A673 (cell line): ENCODE results near the gene KCNN1. TPM values are rescaled to one million over a fixed set of nuclear protein-coding genes. Genes with fewer than 3 reads are reported as not detected.

Experiments
- BruUV-seq: library from RNA; stranded (reverse); fragments of 400-500 nt; replicated peaks from 2 replicates; lab custom pipeline; 2021; lab: Mats Ljungman, UMichigan
- CTCF ChIA-PET: fragments of 300-600 bp; sonication (Branson Sonifier 250); formaldehyde crosslinking; loops from one replicate; lab custom pipeline; 2022; ENCODE audit warnings: antibody characterized with exemption; lab: Charles Lee
- POLR2A ChIA-PET: fragments of 300-600 bp; sonication (Branson Sonifier 250); formaldehyde crosslinking; loops from one replicate; lab custom pipeline; 2022; ENCODE audit warnings: antibody characterized with exemption; ENCODE audit not compliant: low non-redundant PET; lab: Charles Lee
- DNase-seq: peaks from one replicate; pipeline ENCODE4 v3.0.0-alpha.2; 2015; ENCODE audit warnings: low spot score
- H3K27ac ChIP-seq: fragments of 200-600 bp; sonication (generic); 2 replicates; pipeline ENCODE4 v1.5.1; 2016; ENCODE audit warnings: mixed run types, low read depth, mild to moderate bottlenecking, mixed read lengths, antibody characterized with exemption, low read length; ENCODE audit not compliant: poor library complexity, severe bottlenecking
- H3K27me3 ChIP-seq: fragments of 200-600 bp; sonication (generic); replicated peaks from 2 replicates; pipeline ENCODE4 v1.6.1; 2017; ENCODE audit warnings: mixed run types, low read depth, mild to moderate bottlenecking, mixed read lengths, antibody characterized with exemption, low read length; ENCODE audit not compliant: insufficient read depth, poor library complexity
- H3K36me3 ChIP-seq: fragments of 200-600 bp; sonication (generic); 2 replicates; pipeline ENCODE4 v1.6.1; 2016; ENCODE audit warnings: mixed run types, mild to moderate bottlenecking, mixed read lengths, antibody characterized with exemption, low read length; ENCODE audit not compliant: insufficient read depth, poor library complexity, severe bottlenecking
- H3K4me1 ChIP-seq: fragments of 200-600 bp; sonication (generic); 2 replicates; pipeline ENCODE4 v1.6.1; 2017; ENCODE audit warnings: mixed run types, mild to moderate bottlenecking, mixed read lengths, antibody characterized with exemption, low read length; ENCODE audit not compliant: insufficient read depth, poor library complexity, severe bottlenecking
- H3K4me3 ChIP-seq: fragments of 200-600 bp; sonication (generic); 2 replicates; pipeline ENCODE4 v1.5.1; 2016; ENCODE audit warnings: low read depth, mixed run types, mild to moderate bottlenecking, mixed read lengths, low read length; ENCODE audit not compliant: poor library complexity, severe bottlenecking
- H3K9me3 ChIP-seq: fragments of 200-600 bp; sonication (generic); 2 replicates; pipeline ENCODE4 v1.6.1; 2016; ENCODE audit warnings: mixed run types, low read depth, mild to moderate bottlenecking, mixed read lengths, antibody characterized with exemption, low read length; ENCODE audit not compliant: poor library complexity, severe bottlenecking
- EZH2 ChIP-seq: fragments of 200-600 bp; sonication (generic); IDR thresholded peaks from 2 replicates; pipeline ENCODE4 v1.6.1; 2017; ENCODE audit warnings: borderline replicate concordance, low read depth, mild to moderate bottlenecking, mixed read lengths, antibody characterized with exemption, low read length; ENCODE audit not compliant: poor library complexity, severe bottlenecking
- intact Hi-C: fragments of 100-400 bp; cut with micrococcal nuclease; formaldehyde crosslinking; loops from one replicate; pipeline ENCODE4 v1.10.0; 2022; ENCODE audit not compliant: unreplicated experiment
- total RNA-seq: library from RNA; stranded (reverse); gene quantifications from 2 replicates; pipeline ENCODE4 v1.2.3, GENCODE V29; 2021
- TF ChIP-seq, protein P1 (sequence below): fragments of 300-800, 200-600 bp; sonication (generic); conservative IDR thresholded peaks from 2 replicates; pipeline ENCODE4 v1.5.1; 2017; ENCODE audit warnings: low read depth, mild to moderate bottlenecking, antibody characterized with exemption, low read length, moderate library complexity, mixed read lengths

Gene KCNN1
- total RNA-seq, 1 experiment from 2014 or later = 81.2 TPM

- H3K9me3 ChIP-seq = no peaks in the 10 kb centered on the region
- BruUV-seq = no TSS peak
- no peaks in the 10 kb centered on the region for H3K36me3 ChIP-seq
- H3K27me3 ChIP-seq = no peaks in the 10 kb centered on the region
- DNase-seq = no peak
- no peak overlapping the region for H3K27ac ChIP-seq
- ChIA-PET CTCF (interaction anchor here (0.9 to 1.4 kb wide), 5 partner anchors 61 to 537 kb away, joined by 3 to 55 read pairs (median 5); partner anchors contain the start of genes RPL18A and SLC5A5), POLR2A (no interaction called here)
- intact Hi-C loops = loop anchor here (1.0 to 5.0 kb wide), 3 partner anchors 59 to 127 kb away; partner anchors contain the start of genes RPL18A and SLC5A5
- H3K4me3 ChIP-seq = peak overlapping the region; percentile 85
- no peak for TF ChIP-seq EZH2
- TF ChIP-seq, protein P1, sequence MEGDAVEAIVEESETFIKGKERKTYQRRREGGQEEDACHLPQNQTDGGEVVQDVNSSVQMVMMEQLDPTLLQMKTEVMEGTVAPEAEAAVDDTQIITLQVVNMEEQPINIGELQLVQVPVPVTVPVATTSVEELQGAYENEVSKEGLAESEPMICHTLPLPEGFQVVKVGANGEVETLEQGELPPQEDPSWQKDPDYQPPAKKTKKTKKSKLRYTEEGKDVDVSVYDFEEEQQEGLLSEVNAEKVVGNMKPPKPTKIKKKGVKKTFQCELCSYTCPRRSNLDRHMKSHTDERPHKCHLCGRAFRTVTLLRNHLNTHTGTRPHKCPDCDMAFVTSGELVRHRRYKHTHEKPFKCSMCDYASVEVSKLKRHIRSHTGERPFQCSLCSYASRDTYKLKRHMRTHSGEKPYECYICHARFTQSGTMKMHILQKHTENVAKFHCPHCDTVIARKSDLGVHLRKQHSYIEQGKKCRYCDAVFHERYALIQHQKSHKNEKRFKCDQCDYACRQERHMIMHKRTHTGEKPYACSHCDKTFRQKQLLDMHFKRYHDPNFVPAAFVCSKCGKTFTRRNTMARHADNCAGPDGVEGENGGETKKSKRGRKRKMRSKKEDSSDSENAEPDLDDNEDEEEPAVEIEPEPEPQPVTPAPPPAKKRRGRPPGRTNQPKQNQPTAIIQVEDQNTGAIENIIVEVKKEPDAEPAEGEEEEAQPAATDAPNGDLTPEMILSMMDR = no peak
- peaks cover 11% of the 10 kb centered on the region for H3K4me1 ChIP-seq
Observed at GRCh38 chr19:17931532-17932191, 35.2 kb upstream of the KCNN1 start.

DNA sequence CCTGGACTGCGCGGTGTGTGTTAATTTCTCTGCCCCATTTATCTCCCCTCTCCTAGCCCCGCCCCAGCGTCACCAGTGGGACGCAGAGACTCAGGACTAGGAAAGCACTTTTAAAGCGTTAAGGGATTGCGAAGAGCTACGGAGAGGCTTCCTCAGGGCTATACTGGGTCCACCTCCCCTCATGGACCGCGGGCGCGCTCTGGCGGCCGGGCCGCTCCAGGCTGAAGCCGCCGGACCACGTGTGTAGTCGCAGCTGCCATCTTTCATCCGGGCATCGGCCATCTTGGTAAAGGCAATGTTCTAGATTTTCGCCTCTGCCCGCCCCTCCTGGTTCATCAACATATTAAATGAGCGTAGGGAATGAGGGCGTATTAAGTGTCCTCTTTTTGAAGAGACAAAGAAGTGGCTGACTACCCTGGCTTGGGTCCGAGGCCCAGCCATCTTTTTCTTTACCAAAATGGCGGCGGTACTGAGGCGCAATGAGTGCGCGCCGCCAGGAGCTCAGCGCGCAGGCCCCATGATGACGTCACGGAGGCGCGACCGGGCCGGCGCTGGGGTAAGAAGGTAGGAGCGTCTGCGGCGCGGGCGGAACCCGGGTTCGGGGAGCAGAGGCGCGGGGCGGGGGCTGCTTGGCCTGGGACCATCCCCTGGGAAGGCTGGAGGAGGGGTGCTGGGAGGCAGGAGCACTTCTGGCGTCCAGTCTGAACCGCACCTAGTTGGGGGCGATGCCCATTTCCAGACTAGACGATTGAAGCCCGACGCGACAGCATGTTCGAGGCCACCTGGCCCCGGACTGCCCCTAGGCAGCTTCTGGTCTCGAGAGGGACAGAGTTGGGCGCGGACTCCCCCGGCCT lies 34.2 kb upstream of the KCNN1 start, which contains the start of gene CCDC124:
Gene CCDC124 (plus strand): TSS at position 531 of the 854 bp plus-strand sequence. CDS start 3,406 bp downstream, outside the sequence.
- peaks cover 11% of the 10 kb centered on the region for H3K4me1 ChIP-seq
- no peaks in the 10 kb centered on the region for H3K27me3 ChIP-seq
- no peak for TF ChIP-seq EZH2
- TF ChIP-seq, protein P1 = peak; percentile 98
- peak within 1 kb of the TSS; percentile 97 for H3K27ac ChIP-seq
- intact Hi-C loops = loop anchor here (1.0 to 5.0 kb wide), 3 partner anchors 60 to 126 kb away; partner anchors contain the start of genes RPL18A and SLC5A5
- BruUV-seq = TSS peak; percentile 81
- H3K4me3 ChIP-seq = peak within 1 kb of the TSS; percentile 85
- no peaks in the 10 kb centered on the region for H3K9me3 ChIP-seq
- peak; percentile 95 for DNase-seq
- POLR2A ChIA-PET = interaction anchor here (0.9 kb wide), 1 partner anchor 73 kb away, joined by 4 read pairs; the partner anchor contains the start of gene RPL18A
- CTCF ChIA-PET = interaction anchor here (0.5 to 1.4 kb wide), 7 partner anchors 11 to 538 kb away, joined by 3 to 55 read pairs (median 3); partner anchors contain the start of genes RPL18A and SLC5A5
- no peaks in the 10 kb centered on the region for H3K36me3 ChIP-seq

DNA sequence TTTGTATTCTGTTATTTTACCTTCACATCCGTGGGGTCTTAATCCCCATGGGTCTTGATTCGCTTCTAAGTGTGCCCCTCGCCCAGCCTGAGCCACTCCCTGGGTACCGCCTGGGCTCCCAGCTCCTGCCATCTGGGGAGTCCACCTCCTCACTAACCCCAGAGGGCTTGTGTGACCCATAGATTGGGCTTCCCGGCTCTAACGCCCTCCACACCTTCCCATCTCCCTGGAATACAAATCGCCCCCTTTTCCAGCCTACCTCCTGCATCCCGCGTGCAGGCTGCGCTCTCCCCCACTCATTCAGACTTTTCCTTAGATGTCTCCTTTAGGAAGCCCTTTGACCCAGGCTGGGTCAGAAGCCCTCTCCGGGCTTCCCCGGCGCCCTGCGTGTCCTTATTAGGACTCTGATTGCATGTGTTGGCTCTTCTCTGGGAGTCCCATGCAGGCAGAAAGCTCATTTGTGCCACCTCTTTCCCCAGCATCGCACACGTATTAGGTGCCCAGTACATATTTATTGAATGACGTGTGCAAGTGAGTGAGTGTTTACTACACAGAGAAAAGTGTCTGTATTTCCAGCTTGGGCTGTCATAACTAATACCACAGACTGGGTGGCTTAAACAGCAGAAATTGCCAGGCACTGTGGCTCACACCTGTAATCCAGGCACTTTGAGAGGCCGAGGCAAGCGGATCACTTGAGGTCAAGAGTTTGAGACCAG lies 33.3 kb upstream of the KCNN1 start:
- POLR2A ChIA-PET = interaction anchor here (0.5 to 0.9 kb wide), 2 partner anchors 74 to 347 kb away, joined by 4 to 5 read pairs; partner anchors contain the start of gene RPL18A
- Histone ChIP-seq H3K36me3 (no peaks in the 10 kb centered on the region), H3K4me1 (peaks cover 11% of the 10 kb centered on the region), H3K4me3 (peak overlapping the region; percentile 85), H3K27me3 (no peaks in the 10 kb centered on the region), H3K9me3 (no peaks in the 10 kb centered on the region), H3K27ac (peak overlapping the region; percentile 97)
- CTCF ChIA-PET = interaction anchor here (0.8 to 1.4 kb wide), 4 partner anchors 10 to 74 kb away, joined by 3 to 55 read pairs (median 7); partner anchors contain the start of genes RPL18A and SLC5A5
- TF ChIP-seq, protein P1 = no peak
- TF ChIP-seq EZH2 = no peak
- intact Hi-C loops = loop anchor here (2.0 to 5.0 kb wide), 2 partner anchors 61 to 125 kb away; partner anchors contain the start of gene SLC5A5
- no peak for DNase-seq
- no TSS peak for BruUV-seq
